Effector CD8-positive, alpha-beta T cell (primary cell): ENCODE data around the gene ATP8B3.
A peak's percentile ranks its signal among the peaks of the same experiment; 100 is the strongest.

Source experiments
- DNase-seq: peaks from one replicate; lab custom pipeline; 2025; lab: John Stamatoyannopoulos, UW

Gene ATP8B3

DNA sequence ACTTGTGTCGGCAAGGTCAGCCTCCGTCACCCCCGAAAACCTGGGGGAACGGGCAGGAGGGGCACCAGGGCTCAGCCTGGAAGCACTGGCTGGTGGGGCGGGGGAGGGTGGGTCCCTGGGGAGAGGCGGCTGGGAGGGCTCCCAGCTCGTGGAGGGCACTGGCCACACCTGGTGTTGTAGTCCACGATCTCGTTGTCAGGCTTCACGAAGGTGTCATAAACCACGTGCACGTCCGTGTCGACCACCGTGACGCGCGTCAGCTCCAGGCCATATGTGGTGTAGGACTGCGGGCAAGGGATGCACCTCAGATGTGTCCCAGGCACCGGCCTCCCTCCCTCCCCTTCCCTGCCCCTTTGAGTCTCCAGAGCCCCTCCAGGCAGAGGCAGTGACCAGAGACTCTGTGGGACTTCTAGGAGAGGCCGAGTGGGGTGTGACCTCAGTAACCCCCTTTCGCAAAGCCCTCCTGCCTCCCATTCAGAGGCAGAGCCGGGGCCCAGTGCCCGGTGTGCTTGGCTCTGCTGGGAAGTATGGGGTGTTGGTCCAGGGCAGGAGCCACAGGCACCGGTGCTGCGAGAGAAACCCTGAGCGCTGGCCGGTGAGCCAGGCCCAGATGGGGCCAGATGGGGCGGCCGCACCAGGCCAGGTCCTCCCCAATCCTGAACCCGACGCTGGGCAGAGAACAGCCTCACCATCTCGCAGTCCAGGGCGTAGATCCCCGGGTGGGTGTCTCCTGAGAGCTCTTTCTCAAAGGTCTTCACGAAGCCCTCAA is 4.6 kb upstream of the ATP8B3 start:
- no peak for DNase-seq

DNA sequence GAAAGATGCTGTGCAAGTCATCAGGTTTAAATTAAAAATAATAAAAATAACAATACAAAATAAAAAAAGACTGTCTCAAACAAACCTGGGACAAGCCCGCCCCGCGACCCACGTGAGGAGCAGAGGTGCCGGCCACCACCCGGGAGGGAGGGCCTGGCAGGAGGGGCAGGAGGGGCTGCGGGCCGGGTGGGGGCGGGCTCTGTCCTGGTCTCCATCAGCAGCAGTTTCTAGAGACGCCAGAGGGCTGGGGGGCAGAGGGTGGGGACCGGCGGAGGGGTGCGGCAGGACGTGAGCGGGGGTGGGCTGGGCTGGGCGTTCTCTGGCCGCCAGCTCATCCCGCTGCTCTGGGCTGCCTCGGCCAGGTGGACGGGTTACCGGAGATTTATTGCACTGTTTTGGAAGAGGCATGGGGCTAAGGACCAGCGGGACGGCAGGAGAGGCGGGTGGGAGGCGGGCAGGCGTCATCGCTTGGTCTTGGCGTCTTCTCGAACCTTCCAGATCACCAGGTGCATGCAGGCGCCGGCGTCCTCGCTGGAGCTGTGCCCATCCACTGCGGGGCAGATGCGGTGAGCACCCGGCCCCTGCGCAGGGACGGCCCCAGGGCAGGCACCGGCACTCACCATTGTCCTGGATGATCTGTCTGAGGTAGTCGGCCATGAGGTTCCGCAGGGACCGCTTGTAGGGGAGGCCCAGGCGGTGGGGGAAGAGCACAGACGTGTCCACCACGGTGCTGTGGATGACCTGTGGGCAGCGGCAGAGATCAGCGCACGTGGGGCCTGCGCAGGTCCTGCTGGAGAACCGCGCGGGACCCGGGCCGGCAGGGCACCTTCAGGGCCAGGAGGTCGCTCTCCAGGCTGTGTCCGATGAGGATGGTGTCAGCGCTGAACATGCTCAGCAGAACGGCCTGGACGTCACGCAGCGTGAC is 3.8 kb upstream of the ATP8B3 start:
- DNase-seq, result no peak

DNA sequence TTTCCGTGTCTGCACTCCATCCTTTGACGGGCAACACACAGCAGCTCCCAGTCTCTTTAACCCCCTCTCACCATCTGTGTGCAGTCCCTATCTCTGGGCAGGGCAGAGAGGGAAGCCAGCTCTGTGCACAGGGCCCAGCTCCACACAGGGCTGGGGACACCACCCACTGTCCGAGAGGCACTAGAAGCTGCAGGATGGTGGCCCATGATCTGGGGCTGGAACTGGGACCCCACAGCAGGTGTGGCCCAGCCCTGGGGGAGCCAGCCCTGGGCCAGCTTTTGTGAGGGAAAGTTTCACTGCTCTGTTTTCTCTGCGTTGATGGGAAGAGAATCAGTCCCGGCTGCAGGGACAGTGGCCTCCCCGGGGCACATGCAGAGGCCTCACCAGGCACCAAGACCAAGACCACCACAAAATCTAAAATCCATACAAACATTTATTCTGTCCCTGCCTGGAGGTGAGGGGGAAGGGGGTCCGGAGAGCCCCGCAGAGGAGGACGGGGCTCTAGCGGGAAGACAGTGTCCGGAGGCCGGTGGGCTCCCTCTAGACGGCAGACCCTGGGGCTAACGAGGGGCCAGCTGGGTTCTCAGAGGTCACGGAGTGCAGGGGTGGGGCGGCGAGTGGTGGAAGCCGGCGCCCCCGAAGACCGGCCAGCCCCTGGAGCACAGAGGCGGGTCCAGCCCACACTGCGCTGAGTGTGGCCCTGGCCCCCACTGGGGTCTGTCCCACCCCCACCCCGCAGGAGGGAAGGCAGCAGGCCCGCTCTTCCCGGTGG is 2.9 kb upstream of the ATP8B3 start:
- DNase-seq, result no peak

DNA sequence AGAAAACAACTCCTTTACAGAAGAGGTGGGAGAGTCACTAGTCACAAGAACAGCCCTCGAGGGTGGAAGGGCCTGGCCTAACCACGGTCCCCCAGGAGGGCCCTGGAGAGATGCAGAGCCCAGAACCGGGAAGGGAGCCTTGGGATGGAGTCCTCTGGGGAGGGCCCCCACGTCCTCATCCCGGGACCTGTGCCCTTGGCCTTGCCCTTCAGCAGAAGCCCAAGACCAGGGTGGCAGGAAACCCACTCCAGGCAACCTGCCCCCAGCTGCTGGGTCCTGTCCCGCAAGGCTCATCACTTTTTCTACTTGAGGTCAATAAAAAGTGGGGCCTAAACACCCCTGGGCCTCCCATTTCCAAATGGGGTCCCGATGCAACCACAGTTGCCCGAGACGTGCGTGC is 2.3 kb upstream of the ATP8B3 start:
- no peak for DNase-seq

GRCh38 chr19:1813192-1814182 is 1.4 kb upstream of the ATP8B3 start:
- no peak for DNase-seq

DNA sequence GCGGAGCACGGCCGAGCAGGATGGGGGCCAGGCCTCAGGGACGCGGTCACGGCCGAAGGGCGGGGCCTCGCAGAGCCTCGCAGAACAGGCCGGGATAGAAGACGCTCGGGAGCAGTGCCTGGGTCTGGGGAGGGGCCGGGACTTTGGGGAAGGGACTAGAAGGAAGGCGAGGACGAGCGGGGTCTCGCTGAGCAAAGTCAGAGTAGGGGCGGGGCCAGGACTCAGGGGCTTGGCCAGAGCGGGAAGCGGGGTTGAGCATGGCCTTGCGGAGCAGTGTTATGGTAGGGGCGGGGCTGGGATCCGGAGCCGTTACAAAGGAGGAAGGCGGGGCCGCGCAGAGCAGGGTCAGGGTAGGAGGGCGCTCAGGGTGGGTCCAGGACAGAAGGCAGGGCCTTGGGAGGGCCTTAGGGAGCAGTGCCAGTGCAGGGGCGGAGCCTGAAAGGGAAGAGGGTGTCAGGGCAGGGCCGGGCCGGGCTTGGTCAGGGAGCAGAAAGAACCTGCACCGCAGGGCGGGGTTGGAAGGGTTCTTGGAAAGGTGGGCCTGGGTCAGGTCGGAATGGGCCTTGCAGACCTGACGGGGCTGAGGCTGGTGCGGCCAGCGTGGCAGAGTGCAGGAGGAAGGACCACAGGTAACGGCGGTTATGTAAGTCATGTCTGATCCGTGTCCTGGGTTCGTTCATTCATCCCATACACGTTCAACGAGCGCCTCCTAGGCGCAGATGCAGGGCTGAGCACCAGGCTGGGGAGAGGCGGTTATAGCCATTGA is 533 bp upstream of the ATP8B3 start:
- peak; percentile 75 for DNase-seq

DNA sequence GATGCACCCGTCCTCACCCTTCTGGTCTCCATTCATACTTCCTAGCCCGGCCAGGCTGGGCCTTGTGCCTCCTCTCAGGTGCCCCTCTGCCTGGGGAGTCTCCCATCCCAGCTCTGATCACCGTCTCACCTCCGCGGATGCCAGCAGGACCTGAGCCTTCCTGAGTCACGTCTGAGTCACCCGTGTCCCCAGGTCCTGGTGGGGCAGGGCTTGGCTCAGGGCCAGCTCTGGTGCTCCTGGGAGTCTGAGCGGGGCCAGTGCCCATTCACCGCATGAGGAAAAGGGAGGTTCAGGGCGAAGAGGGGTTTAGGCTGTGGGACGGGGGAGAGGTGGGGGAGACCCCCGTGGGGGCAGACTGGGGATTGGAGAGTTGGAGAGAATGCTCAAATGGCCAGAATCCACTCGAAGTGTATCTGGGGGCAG is 593 bp downstream of the ATP8B3 start:
- no peak for DNase-seq

DNA sequence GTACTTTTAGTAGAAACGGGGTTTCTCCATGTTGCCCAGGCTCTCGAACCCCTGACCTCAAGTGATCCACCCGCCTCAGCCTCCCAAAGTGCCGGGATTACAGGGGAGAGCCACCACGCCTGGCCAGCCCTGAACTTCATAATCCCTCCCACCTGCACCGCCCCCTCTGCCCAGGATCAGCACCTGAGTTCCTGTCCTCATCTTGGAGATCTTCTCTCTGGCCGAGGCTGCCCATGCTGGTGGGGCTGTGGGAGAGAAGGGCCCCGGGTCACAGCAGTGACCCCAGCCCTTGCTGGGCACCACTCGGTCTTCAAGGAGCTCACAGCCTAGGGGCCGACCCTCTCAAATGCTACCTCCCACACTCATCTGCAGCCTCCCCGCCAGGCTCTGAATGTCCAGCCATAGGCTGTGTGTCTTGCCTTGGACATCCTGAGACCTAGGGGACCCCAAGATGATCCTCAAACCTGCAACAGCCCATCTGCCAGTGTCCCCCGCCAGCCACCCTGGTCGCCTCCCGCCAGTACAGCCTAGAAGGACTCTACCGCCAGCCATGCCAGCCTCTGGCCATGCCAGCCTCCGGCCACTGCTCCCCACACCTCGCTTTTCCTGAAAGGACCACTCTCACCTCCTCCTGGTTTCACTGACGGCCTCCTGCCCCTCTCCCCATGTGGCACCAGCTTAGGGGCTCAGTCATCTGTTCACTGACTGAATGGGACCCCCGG is 1.5 kb downstream of the ATP8B3 start:
- no peak for DNase-seq

GRCh38 chr19:1809678-1810077 is 2.4 kb downstream of the ATP8B3 start:
- no peak for DNase-seq

DNA sequence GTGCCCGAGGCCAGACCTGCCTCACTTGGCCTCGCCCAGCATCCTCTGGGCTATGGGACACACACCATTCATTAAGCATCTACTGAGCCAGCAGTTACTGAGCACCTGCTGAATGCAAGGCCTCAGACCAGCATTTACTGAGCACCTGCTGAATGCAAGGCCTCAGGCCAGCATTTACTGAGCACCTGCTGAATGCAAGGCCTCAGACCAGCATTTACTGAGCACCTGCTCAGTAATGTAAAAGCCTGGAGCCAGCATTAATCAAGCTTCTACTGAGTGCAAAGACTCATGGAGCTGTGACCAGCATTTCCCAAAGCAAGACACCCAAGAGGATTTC is 3.7 kb downstream of the ATP8B3 start:
- DNase-seq, result no peak

- no peak for DNase-seq
Measured at GRCh38 chr19:1807695-1808394, 4.2 kb downstream of the ATP8B3 start.

- no peak for DNase-seq
Measured at GRCh38 chr19:1807030-1807694, 4.9 kb downstream of the ATP8B3 start.

GRCh38 chr19:1806184-1807029 is 5.7 kb downstream of the ATP8B3 start:
- DNase-seq, result no peak

- DNase-seq, result no peak
Measured at GRCh38 chr19:1805401-1806183, 6.5 kb downstream of the ATP8B3 start.

GRCh38 chr19:1804858-1805257 is 7.2 kb downstream of the ATP8B3 start:
- DNase-seq, result no peak

DNA sequence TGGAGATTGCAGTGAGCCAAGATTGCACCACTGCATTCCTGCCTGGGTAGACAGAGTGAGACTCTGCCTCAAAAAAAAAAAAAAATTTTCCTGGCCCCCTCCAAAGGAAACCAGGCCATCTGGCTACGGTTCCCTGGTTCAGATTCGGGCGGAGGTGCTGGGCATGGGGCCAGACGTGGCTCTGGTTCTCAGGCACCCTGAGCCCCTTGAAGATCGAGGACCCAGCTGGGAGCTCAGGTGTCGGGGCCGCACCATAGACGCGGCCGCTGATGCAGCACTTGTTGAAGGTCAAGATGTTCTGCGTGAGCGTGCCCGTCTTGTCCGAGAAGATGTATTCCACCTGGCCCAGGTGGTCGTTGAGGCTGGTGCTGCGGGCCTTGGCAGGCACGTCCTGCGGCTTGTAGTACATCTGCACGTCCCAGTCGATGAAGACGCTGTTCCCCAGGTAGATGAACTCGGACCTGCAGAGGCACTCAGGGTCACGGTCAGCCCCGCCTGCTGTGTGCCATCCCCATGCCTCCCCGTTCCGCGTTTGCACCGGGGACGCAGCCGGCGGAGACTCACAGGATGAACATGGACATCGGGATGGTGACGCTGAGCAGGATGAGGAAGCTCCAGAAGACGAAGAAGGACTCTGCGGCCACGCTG is 12.3 kb downstream of the ATP8B3 start:
- no peak for DNase-seq
